Loucy (cell line): ENCODE data around the gene TEDC2.

ENCODE experiments used
- H2AFZ ChIP-seq: fragments of 200-600 bp; sonication (generic); 2 replicates; pipeline ENCODE4 v1.6.0; 2016; ENCODE audit warnings: antibody characterized with exemption, mild to moderate bottlenecking, low read length, moderate library complexity
- H3F3A ChIP-seq: fragments of 200-600 bp; 2 replicates; pipeline ENCODE4 v1.6.0; 2016; ENCODE audit warnings: antibody characterized with exemption, low read depth, mild to moderate bottlenecking
- H3K27me3 ChIP-seq: fragments of 200-600 bp; sonication (generic); 2 replicates; pipeline ENCODE4 v1.6.1; 2014; ENCODE audit warnings: low read length, mild to moderate bottlenecking; ENCODE audit not compliant: insufficient read depth, poor library complexity, severe bottlenecking
- H3K36me3 ChIP-seq: fragments of 200-600 bp; sonication (generic); 2 replicates; pipeline ENCODE4 v1.6.1; 2016; ENCODE audit warnings: low read length; ENCODE audit not compliant: insufficient read depth
- H3K4me1 ChIP-seq: fragments of 200-600 bp; sonication (generic); 2 replicates; pipeline ENCODE4 v1.5.1; 2014; ENCODE audit warnings: low read length, mild to moderate bottlenecking; ENCODE audit not compliant: insufficient read depth, poor library complexity, severe bottlenecking
- H3K4me2 ChIP-seq: fragments of 200-600 bp; sonication (generic); 2 replicates; pipeline ENCODE4 v1.6.0; 2014; ENCODE audit warnings: antibody characterized with exemption, low read length, low read depth, mild to moderate bottlenecking; ENCODE audit not compliant: poor library complexity, severe bottlenecking
- H3K4me3 ChIP-seq: fragments of 200-600 bp; sonication (generic); 2 replicates; pipeline ENCODE4 v1.5.1; 2014; ENCODE audit warnings: low read length, mild to moderate bottlenecking, mixed read lengths; ENCODE audit not compliant: poor library complexity, severe bottlenecking
- H3K79me2 ChIP-seq: fragments of 200-600 bp; sonication (generic); 2 replicates; pipeline ENCODE4 v1.6.1; 2014; ENCODE audit warnings: low read length; ENCODE audit not compliant: insufficient read depth
- H3K9ac ChIP-seq: fragments of 200-600 bp; sonication (generic); 2 replicates; pipeline ENCODE4 v1.6.0; 2014; ENCODE audit warnings: mild to moderate bottlenecking, low read depth, low read length, moderate library complexity; ENCODE audit not compliant: poor library complexity, severe bottlenecking
- H3K9me2 ChIP-seq: fragments of 200-600 bp; sonication (generic); replicated peaks from 2 replicates; pipeline ENCODE4 v1.6.1; 2016; ENCODE audit warnings: low read depth, low read length, mixed read lengths
- H3K9me3 ChIP-seq: fragments of 200-600 bp; sonication (generic); 2 replicates; pipeline ENCODE4 v1.6.1; 2014; ENCODE audit warnings: mild to moderate bottlenecking, antibody characterized with exemption, low read length, low read depth; ENCODE audit not compliant: insufficient read depth
- H4K20me1 ChIP-seq: fragments of 200-600 bp; sonication (generic); 2 replicates; pipeline ENCODE4 v1.6.0; 2014; ENCODE audit warnings: antibody characterized with exemption, low read length, mild to moderate bottlenecking; ENCODE audit not compliant: insufficient read depth, poor library complexity, severe bottlenecking
- CTCF ChIP-seq: fragments of 200-600 bp; sonication (generic); conservative IDR thresholded peaks from 2 replicates; pipeline ENCODE4 v1.5.1; 2014; ENCODE audit warnings: mild to moderate bottlenecking, antibody characterized with exemption, low read length
- EZH2phosphoT487 ChIP-seq: fragments of 200-600 bp; IDR thresholded peaks from 2 replicates; pipeline ENCODE4 v1.6.1; 2018; ENCODE audit warnings: antibody characterized with exemption, mild to moderate bottlenecking, moderate library complexity, borderline replicate concordance

Gene TEDC2

GRCh38 chr16:2507052-2507659 is 47.2 kb downstream of the TEDC2 start:
- H3K4me3 ChIP-seq: no peak overlapping the region
- H3K4me2 ChIP-seq: no peak overlapping the region
- H3K79me2 ChIP-seq: no peaks in the 10 kb centered on the region

GRCh38 chr16:2507665-2508064 is 47.8 kb downstream of the TEDC2 start:
- no peaks in the 10 kb centered on the region for H3K4me1 ChIP-seq
- H3K79me2 ChIP-seq: no peaks in the 10 kb centered on the region
- H3K9ac ChIP-seq: no peak overlapping the region
- H3K36me3 ChIP-seq: no peaks in the 10 kb centered on the region
- H3K9me3 ChIP-seq: no peaks in the 10 kb centered on the region
- no peaks in the 10 kb centered on the region for H4K20me1 ChIP-seq
- H3K9me2 ChIP-seq: no peaks in the 10 kb centered on the region
- no peaks in the 10 kb centered on the region for H3F3A ChIP-seq
- H3K4me2 ChIP-seq: no peak overlapping the region
- H3K27me3 ChIP-seq: no peaks in the 10 kb centered on the region
- H2AFZ ChIP-seq: no peak overlapping the region
- H3K4me3 ChIP-seq: no peak overlapping the region
- TF ChIP-seq EZH2phosphoT487 (no peak), CTCF (no peak)

More at GRCh38 chr16:2507052-2507659, 47.2 kb downstream of the TEDC2 start:
- H3K4me1 ChIP-seq: no peaks in the 10 kb centered on the region
- TF ChIP-seq CTCF: no peak
- no peaks in the 10 kb centered on the region for H4K20me1 ChIP-seq
- H2AFZ ChIP-seq: no peak overlapping the region
- no peak overlapping the region for H3K9ac ChIP-seq
- no peaks in the 10 kb centered on the region for H3K36me3 ChIP-seq
- H3K9me2 ChIP-seq: no peaks in the 10 kb centered on the region
- H3F3A ChIP-seq: no peaks in the 10 kb centered on the region
- H3K9me3 ChIP-seq: no peaks in the 10 kb centered on the region
- no peaks in the 10 kb centered on the region for H3K27me3 ChIP-seq

- Histone ChIP-seq H3K4me1 (peaks cover 4% of the 10 kb centered on the region), H3K4me3 (no peak overlapping the region), H3K4me2 (no peak overlapping the region), H3K27me3 (no peaks in the 10 kb centered on the region), H3K36me3 (no peaks in the 10 kb centered on the region), H2AFZ (no peak overlapping the region), H3K9me3 (no peaks in the 10 kb centered on the region), H3K9ac (no peak overlapping the region), H4K20me1 (no peaks in the 10 kb centered on the region), H3K79me2 (peaks cover under 1% of the 10 kb centered on the region; the same call in 1 of the 2 replicates), H3K9me2 (no peaks in the 10 kb centered on the region), H3F3A (no peaks in the 10 kb centered on the region)
- TF ChIP-seq CTCF (no peak), EZH2phosphoT487 (no peak)
Measured at GRCh38 chr16:2508722-2509400, 49.0 kb downstream of the TEDC2 start.
